Epithelial cell of esophagus (primary cell): ENCODE measurements around the gene YBEY.
"Not testable (repeated sequence)": the region's sequence is repeated elsewhere in the genome, so short reads cannot be mapped to it uniquely, and the experiment has no call there.

Experiments
- DNase-seq: peaks from one replicate; pipeline ENCODE4 v3.0.0; 2010; ENCODE audit warnings: low read depth
- H3K4me3 ChIP-seq: 2 replicates; pipeline ENCODE4 v1.5.1; 2011; ENCODE audit warnings: mild to moderate bottlenecking, low read length, control low read depth
- TF ChIP-seq, protein P1 (sequence below): IDR thresholded peaks from 2 replicates; pipeline ENCODE4 v1.5.1; 2011; ENCODE audit warnings: low read depth, mild to moderate bottlenecking, low read length, control low read depth, inconsistent platforms; ENCODE audit not compliant: insufficient read depth; ENCODE audit errors: missing control alignments

The YBEY gene

DNA sequence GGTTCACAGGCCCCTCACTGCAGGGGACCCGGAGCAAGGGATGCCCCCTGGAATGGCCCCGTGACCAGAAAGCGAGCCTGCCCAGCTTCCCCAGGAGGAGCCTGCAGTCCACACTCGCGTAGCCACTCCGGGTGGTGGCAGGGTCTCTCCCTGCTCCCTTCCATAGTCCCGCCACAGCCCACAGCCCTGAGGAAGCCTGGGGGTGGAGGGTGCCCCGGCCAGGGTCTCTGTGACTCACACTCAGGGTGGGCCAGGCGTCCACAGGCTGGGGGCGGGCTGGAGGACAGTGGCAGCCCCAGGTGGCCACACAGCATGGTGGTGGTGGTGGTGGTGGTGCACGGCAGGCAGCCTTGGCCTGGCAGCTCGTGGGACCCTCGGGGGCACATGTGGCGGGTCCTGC, 15.6 kb downstream of the YBEY start:
- TF ChIP-seq, protein P1, sequence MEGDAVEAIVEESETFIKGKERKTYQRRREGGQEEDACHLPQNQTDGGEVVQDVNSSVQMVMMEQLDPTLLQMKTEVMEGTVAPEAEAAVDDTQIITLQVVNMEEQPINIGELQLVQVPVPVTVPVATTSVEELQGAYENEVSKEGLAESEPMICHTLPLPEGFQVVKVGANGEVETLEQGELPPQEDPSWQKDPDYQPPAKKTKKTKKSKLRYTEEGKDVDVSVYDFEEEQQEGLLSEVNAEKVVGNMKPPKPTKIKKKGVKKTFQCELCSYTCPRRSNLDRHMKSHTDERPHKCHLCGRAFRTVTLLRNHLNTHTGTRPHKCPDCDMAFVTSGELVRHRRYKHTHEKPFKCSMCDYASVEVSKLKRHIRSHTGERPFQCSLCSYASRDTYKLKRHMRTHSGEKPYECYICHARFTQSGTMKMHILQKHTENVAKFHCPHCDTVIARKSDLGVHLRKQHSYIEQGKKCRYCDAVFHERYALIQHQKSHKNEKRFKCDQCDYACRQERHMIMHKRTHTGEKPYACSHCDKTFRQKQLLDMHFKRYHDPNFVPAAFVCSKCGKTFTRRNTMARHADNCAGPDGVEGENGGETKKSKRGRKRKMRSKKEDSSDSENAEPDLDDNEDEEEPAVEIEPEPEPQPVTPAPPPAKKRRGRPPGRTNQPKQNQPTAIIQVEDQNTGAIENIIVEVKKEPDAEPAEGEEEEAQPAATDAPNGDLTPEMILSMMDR = no peak
- DNase-seq = no peak
- H3K4me3 ChIP-seq = no peak overlapping the region

DNA sequence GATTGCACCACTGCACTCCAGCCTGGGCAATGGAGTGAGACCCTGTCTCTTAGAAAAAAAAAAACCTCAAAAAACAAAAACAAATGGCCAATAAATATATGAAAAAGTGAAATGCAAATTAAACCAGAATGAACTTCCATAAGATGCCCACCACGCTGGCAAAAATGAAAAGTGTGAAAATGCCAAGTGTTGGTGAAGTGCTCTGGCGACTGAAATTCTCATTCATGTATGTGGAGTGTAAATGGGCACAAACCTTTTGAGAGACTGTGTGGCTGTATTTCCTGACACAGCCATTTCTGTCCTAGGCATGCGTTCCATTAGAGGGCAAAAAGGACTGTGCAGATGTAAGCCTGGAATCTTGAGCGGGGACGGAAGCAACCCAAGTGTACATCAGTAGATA, 18.3 kb downstream of the YBEY start:
- TF ChIP-seq, protein P1 = no peak
- no peak overlapping the region for H3K4me3 ChIP-seq
- DNase-seq = no peak

DNA sequence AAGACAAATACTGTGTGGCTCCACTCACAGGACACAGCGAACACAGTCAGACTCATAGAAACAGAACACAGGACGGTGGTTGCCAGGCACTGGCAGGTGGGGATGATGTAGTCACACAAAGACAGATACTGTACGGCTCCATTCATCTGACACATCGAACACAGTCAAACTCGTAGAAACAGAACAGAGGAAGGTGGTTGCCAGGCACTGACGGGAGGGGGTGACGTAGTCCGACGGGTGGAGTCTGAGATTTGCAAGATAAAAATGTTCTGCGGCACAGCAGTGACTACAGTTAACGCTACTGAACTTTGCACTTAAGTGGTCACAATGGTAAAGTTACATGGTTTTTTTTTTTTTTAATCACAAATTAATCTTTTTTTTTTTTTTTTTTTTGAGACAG, 18.8 kb downstream of the YBEY start:
- no peak overlapping the region for H3K4me3 ChIP-seq
- no peak for DNase-seq
- TF ChIP-seq, protein P1 = no peak

DNA sequence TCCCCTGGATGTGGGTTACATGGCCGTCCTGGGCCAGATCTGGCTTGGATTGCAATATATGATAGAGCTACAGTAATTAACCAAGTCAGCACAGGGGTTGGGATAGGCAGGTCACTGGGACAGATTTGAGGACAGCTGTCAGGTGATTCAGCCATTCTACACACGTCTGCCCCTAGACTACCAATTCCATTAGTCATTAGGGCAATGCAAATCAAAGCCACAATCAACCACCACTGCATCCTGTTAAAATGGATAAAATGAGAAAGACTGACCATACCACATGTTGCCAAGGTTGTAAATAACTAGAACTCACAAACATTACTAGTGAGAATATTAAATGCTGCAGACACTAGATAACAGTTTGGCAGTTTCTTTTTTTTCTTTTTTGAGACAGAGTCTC, 21.5 kb downstream of the YBEY start:
- peak; percentile 66 for DNase-seq
- TF ChIP-seq, protein P1 = no peak
- no peak overlapping the region for H3K4me3 ChIP-seq

DNA sequence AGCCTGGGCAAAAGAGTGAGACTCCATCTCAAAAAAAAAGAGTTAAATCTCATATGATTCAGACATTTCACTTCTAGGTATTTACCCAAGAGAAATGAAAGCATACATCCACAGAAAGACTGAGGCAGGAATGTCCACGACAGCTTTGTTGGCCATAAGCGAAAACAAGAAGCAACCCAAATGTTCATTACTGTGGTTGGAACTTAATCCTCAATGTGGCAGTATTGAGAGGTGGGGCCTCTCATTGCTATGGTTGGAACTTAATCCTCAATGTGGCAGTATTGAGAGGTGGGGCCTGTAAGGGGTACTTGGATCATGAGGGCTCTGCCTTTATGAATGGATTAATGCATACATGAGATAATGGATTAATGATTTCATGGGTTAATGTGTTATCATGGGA, 22.3 kb downstream of the YBEY start:
- DNase-seq = no peak
- TF ChIP-seq, protein P1 = no peak
- no peak overlapping the region for H3K4me3 ChIP-seq

DNA sequence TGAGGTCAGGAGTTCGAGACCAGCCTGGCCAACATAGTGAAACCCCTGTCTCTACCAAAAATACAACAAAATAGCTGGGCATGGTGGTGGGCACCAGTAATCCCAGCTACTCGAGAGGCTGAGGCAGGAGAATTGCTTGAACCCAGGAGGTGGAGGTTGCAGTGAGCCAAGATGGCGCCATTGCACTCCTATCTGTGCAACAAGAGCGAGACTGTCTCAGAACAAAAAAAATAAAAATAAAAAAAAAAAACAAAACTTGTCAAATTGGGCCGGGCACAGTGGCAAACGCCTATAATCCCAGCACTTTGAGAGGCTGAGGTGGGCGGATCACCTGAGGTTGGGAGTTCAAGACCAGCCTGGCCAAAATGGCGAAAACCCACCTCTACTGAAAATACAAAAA, 24.1 kb downstream of the YBEY start:
- DNase-seq, H3K4me3 ChIP-seq: not testable (repeated sequence)

DNA sequence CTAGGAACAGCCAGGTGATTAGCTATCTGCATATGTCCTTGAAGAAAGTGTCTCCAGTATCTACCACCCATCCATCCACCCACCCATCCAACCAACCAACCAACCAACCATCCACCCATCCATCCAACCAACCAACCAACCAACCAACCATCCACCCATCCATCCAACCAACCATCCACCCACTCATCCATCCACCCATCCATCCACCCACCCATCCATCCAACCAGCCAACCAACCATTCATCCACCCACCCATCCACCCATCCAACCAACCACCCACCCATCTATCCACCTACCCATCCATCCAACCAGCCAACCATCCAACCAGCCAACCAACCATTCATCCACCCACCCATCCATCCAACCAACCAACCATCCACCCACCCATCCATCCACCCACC, 25.4 kb downstream of the YBEY start:
- no peak overlapping the region for H3K4me3 ChIP-seq
- TF ChIP-seq, protein P1 = no peak
- DNase-seq = no peak

DNA sequence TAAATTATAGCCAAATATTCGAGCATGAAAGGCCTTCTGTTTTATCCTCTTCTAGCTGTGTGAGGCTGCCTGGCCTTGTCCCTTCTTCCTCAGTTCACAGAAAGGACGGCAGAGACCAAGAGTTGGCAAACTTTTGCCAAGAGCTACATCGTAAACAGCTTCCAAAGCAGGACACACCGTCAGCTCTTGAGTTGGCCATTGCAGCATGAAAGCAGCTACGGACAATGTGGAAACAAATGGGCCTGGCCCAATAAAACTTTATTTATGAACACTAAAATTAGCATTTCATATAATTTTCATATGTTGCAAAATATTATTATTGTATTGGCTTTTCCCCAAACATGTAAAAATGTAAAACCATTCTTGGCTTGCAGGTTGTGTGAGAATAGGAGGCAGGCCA, 26.8 kb downstream of the YBEY start:
- TF ChIP-seq, protein P1 = no peak

More for the DNA sequence above, 26.8 kb downstream of the YBEY start:
- H3K4me3 ChIP-seq = no peak overlapping the region
- DNase-seq = no peak
